AG10803 (cell line): ENCODE results near the gene NRSN1.

Experiments used
- DNase-seq: peaks from one replicate; pipeline ENCODE4 v3.0.0; 2010; ENCODE audit warnings: low read depth
- H3K4me3 ChIP-seq: 2 replicates; pipeline ENCODE4 v1.5.1; 2011; ENCODE audit warnings: mild to moderate bottlenecking, low read length, control low read depth
- TF ChIP-seq, protein P1 (sequence below): conservative IDR thresholded peaks from 2 replicates; pipeline ENCODE4 v1.5.1; 2011; ENCODE audit warnings: mild to moderate bottlenecking, low read length, control low read depth, inconsistent platforms

NRSN1 gene

DNA sequence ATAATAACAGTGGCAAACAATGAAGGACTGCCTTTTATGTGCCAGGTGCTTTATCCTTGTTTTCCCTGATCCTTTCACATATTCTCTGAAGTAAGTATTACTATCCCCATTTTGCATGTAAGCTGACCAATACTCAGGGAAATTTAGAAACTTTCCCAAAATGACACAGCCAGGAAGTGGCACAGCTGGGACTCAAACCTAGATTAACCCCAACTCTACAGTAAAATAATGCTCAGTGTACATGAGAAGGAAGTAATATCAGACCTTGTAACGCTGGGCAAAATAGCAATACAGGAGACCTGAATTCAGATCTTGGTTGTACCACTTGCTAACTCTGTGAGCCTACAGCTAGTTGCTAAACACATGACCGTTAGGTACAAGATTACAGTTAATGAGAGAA is 26.8 kb upstream of the NRSN1 start:
- H3K4me3 ChIP-seq, result no peak overlapping the region
- TF ChIP-seq, protein P1, sequence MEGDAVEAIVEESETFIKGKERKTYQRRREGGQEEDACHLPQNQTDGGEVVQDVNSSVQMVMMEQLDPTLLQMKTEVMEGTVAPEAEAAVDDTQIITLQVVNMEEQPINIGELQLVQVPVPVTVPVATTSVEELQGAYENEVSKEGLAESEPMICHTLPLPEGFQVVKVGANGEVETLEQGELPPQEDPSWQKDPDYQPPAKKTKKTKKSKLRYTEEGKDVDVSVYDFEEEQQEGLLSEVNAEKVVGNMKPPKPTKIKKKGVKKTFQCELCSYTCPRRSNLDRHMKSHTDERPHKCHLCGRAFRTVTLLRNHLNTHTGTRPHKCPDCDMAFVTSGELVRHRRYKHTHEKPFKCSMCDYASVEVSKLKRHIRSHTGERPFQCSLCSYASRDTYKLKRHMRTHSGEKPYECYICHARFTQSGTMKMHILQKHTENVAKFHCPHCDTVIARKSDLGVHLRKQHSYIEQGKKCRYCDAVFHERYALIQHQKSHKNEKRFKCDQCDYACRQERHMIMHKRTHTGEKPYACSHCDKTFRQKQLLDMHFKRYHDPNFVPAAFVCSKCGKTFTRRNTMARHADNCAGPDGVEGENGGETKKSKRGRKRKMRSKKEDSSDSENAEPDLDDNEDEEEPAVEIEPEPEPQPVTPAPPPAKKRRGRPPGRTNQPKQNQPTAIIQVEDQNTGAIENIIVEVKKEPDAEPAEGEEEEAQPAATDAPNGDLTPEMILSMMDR, result no peak
- DNase-seq, result no peak

DNA sequence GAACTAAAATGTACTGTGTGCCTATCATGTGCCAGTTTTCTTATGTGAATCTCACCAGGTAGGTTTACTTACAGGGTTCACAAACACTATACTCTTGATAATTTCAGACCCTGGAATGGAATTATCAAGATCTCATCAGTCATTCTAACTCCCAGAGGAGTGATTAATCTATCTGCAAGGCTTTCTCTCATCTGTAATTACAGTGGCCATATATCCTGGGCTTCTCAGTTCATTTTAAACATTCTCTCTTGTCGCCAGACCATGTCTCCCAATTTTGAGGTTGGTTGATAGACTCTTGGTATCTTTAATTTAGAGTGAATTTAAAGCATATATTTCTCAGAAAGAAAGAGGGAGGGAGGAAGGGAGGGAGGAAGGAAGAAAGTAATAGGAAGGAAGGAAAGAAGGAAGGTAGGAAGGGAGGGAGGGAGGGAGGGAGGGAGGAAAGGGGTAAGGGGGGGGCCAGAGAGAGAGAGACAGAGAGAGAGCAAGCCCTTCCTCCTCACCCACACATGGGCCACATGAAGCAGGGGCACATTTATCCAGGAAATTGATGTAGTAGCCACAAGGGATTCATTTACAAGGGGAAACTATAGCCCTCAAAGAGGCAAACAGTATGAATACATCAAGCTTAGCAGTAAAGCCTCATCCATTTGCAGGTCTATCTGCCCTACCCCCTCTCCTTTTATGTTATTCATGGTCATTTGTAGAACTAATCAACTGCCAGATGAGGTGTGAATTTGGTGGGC is 25.8 kb upstream of the NRSN1 start:
- no peak overlapping the region for H3K4me3 ChIP-seq
- TF ChIP-seq, protein P1, result no peak
- no peak for DNase-seq

DNA sequence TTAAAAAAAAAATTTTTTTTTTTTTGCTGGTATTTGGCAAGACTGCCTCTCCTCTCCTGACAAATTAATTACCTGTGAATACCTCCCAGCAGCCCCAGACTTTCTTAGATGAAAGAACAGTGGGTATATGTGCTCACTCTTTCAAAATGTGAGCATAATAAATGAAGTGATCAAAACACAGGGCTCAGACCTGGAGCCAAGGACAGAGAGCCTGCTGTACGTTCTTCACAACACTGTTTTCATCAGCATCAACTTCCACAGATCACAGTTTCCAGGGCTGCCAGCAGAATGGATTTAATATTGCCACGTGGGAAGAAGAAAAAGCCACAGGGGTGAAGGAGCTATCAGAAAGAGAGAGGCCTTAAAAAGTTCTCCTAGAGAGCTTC is 25.3 kb upstream of the NRSN1 start:
- TF ChIP-seq, protein P1, result no peak
- no peak overlapping the region for H3K4me3 ChIP-seq
- DNase-seq, result no peak

DNA sequence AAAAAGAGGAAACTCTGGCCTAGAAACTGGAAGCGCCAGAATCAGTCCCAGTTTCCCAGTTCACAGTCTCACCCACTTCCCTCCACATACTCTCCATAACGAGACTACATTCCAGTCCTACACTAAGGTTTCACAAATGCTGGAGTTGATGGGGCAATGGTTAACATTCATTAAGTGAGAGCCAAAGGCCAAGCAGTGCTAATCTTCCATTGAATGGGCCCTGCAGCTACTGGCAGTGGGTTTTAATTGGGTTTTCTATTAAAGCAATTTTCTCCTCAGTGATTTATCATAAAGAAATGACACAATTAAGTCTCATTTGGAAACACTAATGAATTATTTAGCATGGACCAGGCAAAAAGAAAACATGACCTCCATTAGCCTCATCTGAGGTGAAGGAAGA is 20.8 kb upstream of the NRSN1 start:
- DNase-seq, result no peak
- TF ChIP-seq, protein P1, result no peak
- no peak overlapping the region for H3K4me3 ChIP-seq

DNA sequence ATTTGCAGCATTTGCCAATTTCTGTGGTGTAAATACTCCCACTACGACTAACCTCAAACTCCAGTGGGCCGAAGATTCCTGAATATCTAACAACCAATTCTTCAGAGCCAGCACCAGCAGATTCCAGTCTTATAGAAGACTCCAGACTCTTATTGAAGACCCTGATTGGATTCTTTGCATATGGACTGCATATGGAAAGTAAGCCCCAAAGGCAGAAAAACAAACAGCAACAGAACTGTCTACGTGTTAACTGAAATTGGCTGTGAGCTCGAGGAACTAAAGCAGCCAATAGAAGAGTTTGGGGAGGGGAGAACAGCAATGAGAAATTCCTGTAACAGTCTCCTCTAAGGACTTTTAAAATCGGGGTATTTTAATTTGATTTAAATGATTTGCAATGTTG is 19.7 kb upstream of the NRSN1 start:
- TF ChIP-seq, protein P1, result no peak
- no peak overlapping the region for H3K4me3 ChIP-seq
- DNase-seq, result no peak

DNA sequence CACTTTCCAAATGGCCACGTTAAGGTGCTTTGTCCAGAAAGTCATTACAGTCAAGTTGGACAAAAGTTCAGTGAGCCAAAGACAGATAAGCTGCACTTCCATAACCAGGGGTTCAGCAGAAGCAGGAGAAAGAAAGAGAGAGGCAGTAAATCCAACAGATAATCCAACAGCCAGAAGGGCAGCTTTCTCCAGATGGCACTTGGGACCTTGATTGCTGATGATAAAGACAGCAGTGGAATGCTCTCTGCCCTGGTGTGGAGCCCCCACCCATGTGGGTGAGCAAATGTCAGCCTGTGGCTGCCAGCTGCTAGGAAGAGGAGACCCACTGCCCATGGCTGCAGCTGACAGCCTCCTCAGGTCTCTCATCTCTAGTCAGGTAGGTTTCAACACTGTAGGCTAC is 18.7 kb upstream of the NRSN1 start:
- TF ChIP-seq, protein P1, result no peak
- no peak overlapping the region for H3K4me3 ChIP-seq
- DNase-seq, result no peak

DNA sequence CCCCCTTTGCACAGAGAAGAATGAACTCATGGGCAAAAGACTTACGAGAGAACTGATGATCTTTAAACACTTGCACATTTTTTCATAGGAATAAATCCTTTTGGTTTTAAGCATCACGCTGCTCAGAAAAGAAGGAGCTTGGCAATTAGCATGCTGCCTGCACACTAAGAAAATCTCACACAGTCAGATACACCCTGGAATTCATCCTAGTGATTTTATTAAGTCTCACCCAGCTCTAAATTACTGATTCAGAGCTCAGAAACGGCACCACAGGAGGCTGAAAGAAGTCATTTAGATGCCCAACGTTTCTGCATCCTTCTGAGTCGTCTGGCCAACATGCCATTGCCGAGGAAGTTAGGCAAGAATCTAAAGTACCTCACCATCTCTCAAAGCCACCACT is 18.0 kb upstream of the NRSN1 start:
- H3K4me3 ChIP-seq, result no peak overlapping the region
- TF ChIP-seq, protein P1, result no peak

More for the DNA sequence above, 18.0 kb upstream of the NRSN1 start:
- DNase-seq, result no peak
